AG10803 (cell line): ENCODE data around the gene MFGE8.
A peak's percentile ranks its signal among the peaks of the same experiment; 100 is the strongest.

Experiments
- DNase-seq: peaks from one replicate; pipeline ENCODE4 v3.0.0; 2010; ENCODE audit warnings: low read depth
- H3K4me3 ChIP-seq: 2 replicates; pipeline ENCODE4 v1.5.1; 2011; ENCODE audit warnings: mild to moderate bottlenecking, low read length, control low read depth
- CTCF ChIP-seq: conservative IDR thresholded peaks from 2 replicates; pipeline ENCODE4 v1.5.1; 2011; ENCODE audit warnings: mild to moderate bottlenecking, low read length, control low read depth, inconsistent platforms

The MFGE8 gene

GRCh38 chr15:88913850-88914169 is 631 bp upstream of the MFGE8 start:
- TF ChIP-seq CTCF, result no peak
- DNase-seq, result no peak
- peak overlapping the region; percentile 68; the same call in 1 of the 2 replicates for H3K4me3 ChIP-seq

DNA sequence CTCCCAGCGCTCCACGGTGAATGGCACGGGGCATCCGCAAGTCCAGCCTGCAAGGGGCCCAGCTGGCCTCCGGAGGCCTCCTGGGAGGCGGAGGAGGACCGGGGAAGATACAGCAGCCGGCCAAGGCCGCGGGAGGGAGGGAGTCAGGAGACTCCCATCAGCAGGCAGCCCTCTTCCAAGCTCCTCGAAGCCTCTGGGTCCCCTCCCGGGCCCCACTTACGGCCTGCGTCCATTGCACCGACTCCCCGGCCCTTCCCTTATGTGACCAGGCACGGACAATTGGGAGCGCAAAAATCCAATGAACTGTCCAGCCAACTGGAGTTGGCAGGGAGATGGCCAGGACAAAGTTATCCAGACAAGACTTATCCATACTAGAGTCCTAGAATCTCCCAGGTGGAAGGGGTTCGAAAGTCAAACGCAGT is 668 bp downstream of the MFGE8 start:
- DNase-seq, result no peak
- TF ChIP-seq CTCF, result no peak
- peak overlapping the region; percentile 68 for H3K4me3 ChIP-seq

DNA sequence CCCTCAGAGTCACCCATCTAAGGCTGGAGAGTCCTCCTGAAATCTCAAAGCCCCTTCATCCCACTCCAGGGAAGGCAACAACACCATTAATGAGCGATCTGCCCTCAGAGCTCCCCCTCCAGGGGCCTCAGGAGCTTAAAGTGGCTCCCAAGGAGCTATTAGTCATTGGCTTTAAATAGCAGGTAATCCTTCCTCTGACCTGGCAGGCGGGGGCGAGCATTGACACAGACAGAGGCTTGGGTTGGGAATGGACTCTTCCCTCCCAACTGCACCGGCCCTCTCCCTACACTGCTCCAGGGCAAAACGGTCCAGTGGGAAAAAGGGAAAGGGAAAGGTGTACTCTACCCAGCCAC is 1.4 kb downstream of the MFGE8 start:
- H3K4me3 ChIP-seq, result peak overlapping the region; percentile 68
- no peak for DNase-seq

DNA sequence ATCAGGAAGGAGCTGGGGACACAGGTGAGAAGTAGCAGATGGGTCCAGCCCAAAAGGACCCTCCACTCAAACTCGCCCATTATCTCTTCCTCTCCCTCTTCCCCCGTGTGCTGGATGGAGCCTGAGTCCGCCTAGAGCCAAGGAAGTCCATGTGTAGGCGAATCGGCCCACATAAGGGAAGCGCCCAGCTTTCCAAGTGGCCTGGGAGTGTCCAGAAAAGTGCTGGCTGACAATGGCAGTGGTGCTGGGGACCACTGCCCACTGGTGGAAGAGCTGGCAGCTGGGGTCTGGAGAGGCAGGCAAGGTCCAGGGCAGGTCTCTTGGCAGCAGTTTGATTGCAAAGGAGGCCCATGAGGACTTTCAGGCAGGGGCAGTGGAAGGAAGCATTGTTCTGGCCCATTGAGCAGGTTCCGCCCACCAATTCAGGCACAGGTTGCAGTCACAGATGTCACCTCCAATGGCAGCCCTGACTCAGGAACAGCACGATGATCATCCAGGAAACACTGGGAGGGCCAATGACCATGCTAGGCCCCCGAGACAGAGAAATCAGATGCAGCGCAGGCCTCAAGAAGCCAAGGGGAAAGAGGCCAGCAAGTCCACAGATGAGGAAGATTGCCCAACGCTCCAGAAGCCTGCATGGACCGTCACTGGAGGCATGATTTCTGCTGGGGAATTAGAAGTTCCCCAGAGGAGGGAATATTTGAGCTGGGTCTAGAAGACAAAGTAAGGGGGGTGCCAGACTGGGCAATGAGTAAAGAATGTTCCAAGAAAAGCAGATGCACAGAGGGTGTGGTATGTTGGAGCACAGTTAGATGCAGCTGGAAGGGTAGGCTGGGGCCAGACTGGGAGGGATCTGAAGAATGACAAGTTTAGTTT is 3.0 kb downstream of the MFGE8 start:
- H3K4me3 ChIP-seq, result peak overlapping the region; percentile 68

More for the DNA sequence above, 1.4 kb downstream of the MFGE8 start:
- TF ChIP-seq CTCF, result no peak

DNA sequence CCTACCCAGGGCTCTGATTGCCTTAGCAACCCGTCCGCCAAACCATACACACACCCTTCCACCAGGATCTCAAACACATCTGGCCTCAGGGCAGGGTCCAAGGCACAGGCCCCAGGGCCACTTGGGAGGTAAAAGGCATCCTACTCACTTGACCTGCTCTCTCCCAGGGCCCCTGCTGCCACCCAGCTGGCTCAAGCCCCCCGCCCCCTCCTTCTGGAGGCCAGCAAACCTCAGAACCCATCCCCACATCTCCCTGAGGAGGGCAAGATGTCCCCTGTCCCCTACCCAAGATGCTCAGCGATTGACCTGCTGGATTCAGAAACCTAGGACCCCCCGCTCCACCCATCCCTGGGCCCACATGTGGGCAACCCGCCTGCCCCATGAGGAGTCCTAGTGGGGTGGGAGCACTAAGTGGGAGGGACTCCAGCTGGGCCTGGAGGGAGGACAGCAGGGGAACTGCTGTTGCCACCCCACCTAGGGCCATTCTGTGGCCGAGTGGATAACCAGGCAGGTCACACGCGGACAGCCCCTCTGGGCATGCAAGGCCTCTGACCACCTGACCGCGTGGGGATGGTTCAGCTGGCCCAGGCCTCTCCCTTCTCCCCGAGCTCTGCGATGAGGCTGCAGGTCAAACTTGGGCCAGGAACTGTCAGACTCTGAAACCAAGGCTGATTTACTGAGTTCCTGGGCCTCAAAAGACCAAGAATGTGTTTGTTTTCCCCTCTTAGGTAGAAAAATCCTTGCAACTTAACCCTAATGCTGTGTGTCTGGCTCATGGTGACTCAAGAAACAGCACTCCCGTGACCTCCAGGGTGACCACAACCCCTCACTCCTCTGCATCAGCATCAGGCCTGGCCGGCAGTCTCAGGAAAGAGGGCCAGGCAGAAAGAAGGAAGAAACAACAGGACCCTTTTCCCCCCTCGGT is 4.2 kb downstream of the MFGE8 start:
- TF ChIP-seq CTCF, result no peak

More for the DNA sequence above, 3.0 kb downstream of the MFGE8 start:
- peak; percentile 73 for DNase-seq
- TF ChIP-seq CTCF, result no peak

GRCh38 chr15:88908123-88908522 is 5.1 kb downstream of the MFGE8 start:
- no peak for DNase-seq
- no peak overlapping the region for H3K4me3 ChIP-seq
- TF ChIP-seq CTCF, result no peak

More for the DNA sequence above, 4.2 kb downstream of the MFGE8 start:
- peak overlapping the region; percentile 22; the same call in 1 of the 2 replicates for H3K4me3 ChIP-seq
- no peak for DNase-seq
